Measurements from ENCODE around the gene PDE7B. TPM values are rescaled to one million over a fixed set of nuclear protein-coding genes. Genes with fewer than 3 reads are reported as not detected.

The PDE7B gene
- total RNA-seq, 4 donors from 2014 or later = 15.4 to 28.6 (median 18.8) TPM

DNA sequence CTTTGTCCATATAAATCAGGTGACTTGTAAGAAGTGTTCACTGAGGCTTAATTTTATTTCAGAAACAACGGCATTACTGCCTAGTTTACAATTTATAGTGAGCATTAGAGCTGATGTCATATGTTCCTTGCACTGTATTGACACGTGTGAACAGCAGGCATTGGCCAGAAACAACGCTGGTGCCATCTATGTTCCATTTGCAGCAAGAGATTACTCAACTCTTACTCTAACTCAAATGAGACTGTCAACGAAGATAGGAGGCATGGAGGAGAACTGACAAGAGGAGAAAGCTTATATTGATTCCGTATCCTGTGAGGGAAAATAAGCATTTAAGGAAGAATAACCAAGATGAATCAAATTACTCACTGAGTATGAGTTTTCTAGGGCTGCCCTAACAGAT is 350.2 kb downstream of the PDE7B start:
- TF ChIP-seq, protein P1, sequence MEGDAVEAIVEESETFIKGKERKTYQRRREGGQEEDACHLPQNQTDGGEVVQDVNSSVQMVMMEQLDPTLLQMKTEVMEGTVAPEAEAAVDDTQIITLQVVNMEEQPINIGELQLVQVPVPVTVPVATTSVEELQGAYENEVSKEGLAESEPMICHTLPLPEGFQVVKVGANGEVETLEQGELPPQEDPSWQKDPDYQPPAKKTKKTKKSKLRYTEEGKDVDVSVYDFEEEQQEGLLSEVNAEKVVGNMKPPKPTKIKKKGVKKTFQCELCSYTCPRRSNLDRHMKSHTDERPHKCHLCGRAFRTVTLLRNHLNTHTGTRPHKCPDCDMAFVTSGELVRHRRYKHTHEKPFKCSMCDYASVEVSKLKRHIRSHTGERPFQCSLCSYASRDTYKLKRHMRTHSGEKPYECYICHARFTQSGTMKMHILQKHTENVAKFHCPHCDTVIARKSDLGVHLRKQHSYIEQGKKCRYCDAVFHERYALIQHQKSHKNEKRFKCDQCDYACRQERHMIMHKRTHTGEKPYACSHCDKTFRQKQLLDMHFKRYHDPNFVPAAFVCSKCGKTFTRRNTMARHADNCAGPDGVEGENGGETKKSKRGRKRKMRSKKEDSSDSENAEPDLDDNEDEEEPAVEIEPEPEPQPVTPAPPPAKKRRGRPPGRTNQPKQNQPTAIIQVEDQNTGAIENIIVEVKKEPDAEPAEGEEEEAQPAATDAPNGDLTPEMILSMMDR (IDR thresholded peaks at IDR 0.05) = no peak
- TF ChIP-seq POLR2A (IDR thresholded peaks at IDR 0.05) = no peak
- no peak for DNase-seq
- Histone ChIP-seq H3K27ac (no peak overlapping the region), H3K4me3 (no peak overlapping the region), H3K9me3 (no peaks in the 10 kb centered on the region), H3K27me3 (no peaks in the 10 kb centered on the region), H3K4me1 (no peaks in the 10 kb centered on the region), H3K36me3 (no peaks in the 10 kb centered on the region)
- intact Hi-C loops (cut with DNase I; ENCODE audit: low total_unique reads) = no loop called here

DNA sequence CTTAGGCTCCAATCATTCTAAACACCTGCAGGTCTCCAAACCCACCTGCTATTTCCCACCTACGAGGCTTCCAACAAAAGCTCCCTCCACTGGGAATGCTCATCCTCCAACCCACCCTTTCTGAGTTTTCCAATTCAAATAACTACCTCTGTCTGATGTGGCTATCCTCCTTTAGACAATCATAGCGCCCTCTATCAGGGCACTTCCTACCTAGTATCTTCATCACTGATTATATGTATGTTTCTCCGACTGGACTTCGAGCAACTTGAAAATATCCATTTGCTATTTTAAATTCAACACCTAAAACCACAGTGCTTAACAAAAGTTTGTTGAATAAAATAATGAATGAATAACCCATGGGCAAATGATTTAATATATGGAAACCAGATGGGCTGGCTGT is 357.3 kb downstream of the PDE7B start:
- Histone ChIP-seq H3K9me3 (no peaks in the 10 kb centered on the region), H3K27me3 (no peaks in the 10 kb centered on the region), H3K36me3 (no peaks in the 10 kb centered on the region), H3K4me3 (no peak overlapping the region), H3K27ac (no peak overlapping the region), H3K4me1 (no peaks in the 10 kb centered on the region)
- TF ChIP-seq, protein P1 (IDR thresholded peaks at IDR 0.05) = no peak
- no peak for DNase-seq
- intact Hi-C loops (cut with DNase I; ENCODE audit: low total_unique reads) = no loop called here

DNA sequence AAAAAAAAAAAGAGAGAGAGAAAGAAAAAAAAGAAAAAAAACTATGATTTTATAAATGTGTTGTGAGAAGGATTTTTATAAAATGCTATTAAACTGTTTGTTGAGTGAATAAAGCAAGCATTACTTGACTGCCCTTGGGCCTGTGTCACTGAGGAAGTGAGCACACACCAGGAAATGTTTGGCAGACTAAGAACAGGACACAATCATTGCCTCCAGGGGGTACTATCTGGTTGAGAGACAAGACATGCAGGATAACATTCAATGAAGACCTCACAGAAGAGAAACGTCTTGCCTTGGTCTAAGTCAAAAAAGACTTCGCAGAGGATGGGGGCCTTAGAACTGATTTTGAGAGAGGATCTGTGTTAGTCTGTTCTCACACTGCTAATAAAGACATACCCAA is 358.0 kb downstream of the PDE7B start:
- no peaks in the 10 kb centered on the region for H3K36me3 ChIP-seq
- no peak for TF ChIP-seq POLR2A (IDR thresholded peaks at IDR 0.05)
- TF ChIP-seq, protein P1 (IDR thresholded peaks at IDR 0.05) = no peak
- intact Hi-C loops (cut with DNase I; ENCODE audit: low total_unique reads) = no loop called here
- DNase-seq = no peak
- no peaks in the 10 kb centered on the region for H3K27me3 ChIP-seq
- no peaks in the 10 kb centered on the region for H3K9me3 ChIP-seq
- no peaks in the 10 kb centered on the region for H3K4me1 ChIP-seq
- no peak overlapping the region for H3K4me3 ChIP-seq
- H3K27ac ChIP-seq = no peak overlapping the region

DNA sequence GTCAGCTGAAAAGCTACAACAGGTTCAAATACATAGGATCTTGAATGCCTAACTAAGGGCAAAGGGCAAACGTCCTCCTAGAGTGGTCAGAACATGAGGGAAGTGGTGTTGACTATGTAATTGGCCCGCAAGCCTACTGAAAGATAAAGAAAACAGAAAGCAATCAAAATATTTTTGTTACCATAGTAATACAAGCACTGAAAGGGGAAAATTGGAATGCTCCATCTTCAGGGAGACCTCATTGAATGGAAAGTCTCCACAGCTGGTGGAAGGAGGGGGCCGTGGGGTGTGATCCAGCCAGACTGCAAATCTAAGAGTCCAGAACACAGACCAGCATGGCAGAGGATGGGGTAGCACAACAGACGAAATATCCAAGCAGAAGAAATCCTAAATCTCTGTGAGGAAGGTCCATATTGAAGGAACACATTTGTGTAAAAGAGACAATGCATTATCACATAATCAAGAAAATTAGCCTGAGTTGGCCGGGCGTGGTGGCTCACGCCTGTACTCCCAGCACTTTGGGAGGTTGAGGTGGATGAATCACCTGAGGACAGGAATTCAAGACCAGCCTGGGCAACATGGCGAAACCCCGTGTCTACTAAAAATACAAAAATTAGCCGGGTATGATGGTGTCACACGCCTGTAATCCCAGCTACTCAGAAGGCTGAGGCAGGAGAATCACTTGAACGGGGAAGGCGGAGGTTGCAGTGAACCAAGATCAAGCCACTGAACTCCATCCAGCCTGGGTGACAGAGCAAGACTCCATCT is 359.1 kb downstream of the PDE7B start:
- intact Hi-C loops (cut with DNase I; ENCODE audit: low total_unique reads) = no loop called here
- DNase-seq = no peak
- no peak for TF ChIP-seq POLR2A (IDR thresholded peaks at IDR 0.05)
- TF ChIP-seq, protein P1 (IDR thresholded peaks at IDR 0.05) = no peak
- Histone ChIP-seq H3K27me3 (no peaks in the 10 kb centered on the region), H3K4me3 (no peak overlapping the region), H3K4me1 (no peaks in the 10 kb centered on the region), H3K9me3 (no peaks in the 10 kb centered on the region), H3K36me3 (no peaks in the 10 kb centered on the region), H3K27ac (no peak overlapping the region)

DNA sequence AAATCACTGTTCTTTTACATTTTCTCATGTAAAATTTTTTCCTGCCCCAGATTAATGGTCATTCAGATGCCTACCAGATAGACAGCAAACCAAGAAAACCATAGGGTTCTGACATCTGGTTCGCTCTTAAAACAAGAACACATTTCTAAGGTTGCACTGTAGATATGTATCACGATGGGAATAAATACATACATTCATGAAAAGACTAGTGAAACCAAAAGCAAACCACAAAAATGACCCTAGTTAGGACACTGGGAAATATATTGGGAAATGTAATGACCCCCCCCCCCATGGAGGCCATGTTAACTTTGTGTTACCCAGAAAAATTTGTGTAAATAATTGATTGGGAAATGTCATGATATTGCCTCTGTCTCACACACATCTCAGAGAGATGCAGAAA is 361.1 kb downstream of the PDE7B start:
- no peaks in the 10 kb centered on the region for H3K27me3 ChIP-seq
- DNase-seq = no peak
- no peaks in the 10 kb centered on the region for H3K36me3 ChIP-seq
- no peaks in the 10 kb centered on the region for H3K9me3 ChIP-seq
- H3K4me3 ChIP-seq = no peak overlapping the region
- H3K4me1 ChIP-seq = no peaks in the 10 kb centered on the region
- H3K27ac ChIP-seq = no peak overlapping the region
- no peak for TF ChIP-seq POLR2A (IDR thresholded peaks at IDR 0.05)
- TF ChIP-seq, protein P1 (IDR thresholded peaks at IDR 0.05) = no peak
- intact Hi-C loops (cut with DNase I; ENCODE audit: low total_unique reads) = no loop called here

Data from uterus (tissue), 4 donors.